HG03097 (cell line): Measurements from ENCODE around the gene GLT8D2.

Source experiments
- ATAC-seq: cut with Tn5 transposase; IDR thresholded peaks from one replicate; pipeline ENCODE4 v1.9.1; 2021; ENCODE audit not compliant: unreplicated experiment, low FRiP score

Gene GLT8D2

GRCh38 chr12:104049903-104050356 lies at the start of gene GLT8D2:
Gene GLT8D2, minus strand, starts transcription at chr12:104050187. Its CDS starts 30,539 bp downstream, at chr12:104019648.
- no peak for ATAC-seq

- ATAC-seq = no peak
Observed at GRCh38 chr12:104097954-104098353, 48.0 kb upstream of the GLT8D2 start.

- no peak for ATAC-seq
Observed at GRCh38 chr12:104095289-104095688, 45.3 kb upstream of the GLT8D2 start.

GRCh38 chr12:104094284-104094683 lies 44.3 kb upstream of the GLT8D2 start:
- ATAC-seq = no peak

GRCh38 chr12:104091136-104091535 lies 41.1 kb upstream of the GLT8D2 start:
- no peak for ATAC-seq

- ATAC-seq = no peak
Observed at GRCh38 chr12:104090685-104091084, 40.7 kb upstream of the GLT8D2 start.

- no peak for ATAC-seq
Observed at GRCh38 chr12:104083769-104084475, 33.9 kb upstream of the GLT8D2 start.

- no peak for ATAC-seq
Observed at GRCh38 chr12:104080764-104081163, 30.8 kb upstream of the GLT8D2 start.

GRCh38 chr12:104079024-104079423 lies 29.0 kb upstream of the GLT8D2 start:
- no peak for ATAC-seq

- no peak for ATAC-seq
Observed at GRCh38 chr12:104073699-104074098, 23.7 kb upstream of the GLT8D2 start.

GRCh38 chr12:104072099-104072498 lies 22.1 kb upstream of the GLT8D2 start:
- no peak for ATAC-seq

- no peak for ATAC-seq
Observed at GRCh38 chr12:104064842-104065427, 14.9 kb upstream of the GLT8D2 start.

GRCh38 chr12:104064031-104064841 lies 14.2 kb upstream of the GLT8D2 start, which contains the start of gene HCFC2:
Gene HCFC2, plus strand, starts transcription at chr12:104064531. Its CDS starts 30 bp downstream, at chr12:104064561.
- ATAC-seq = peak; percentile 87

- peak; percentile 24 for ATAC-seq
Observed at GRCh38 chr12:104063712-104064030, 13.7 kb upstream of the GLT8D2 start.

- no peak for ATAC-seq
Observed at GRCh38 chr12:104060791-104061190, 10.8 kb upstream of the GLT8D2 start.

GRCh38 chr12:104059963-104060362 lies 10.0 kb upstream of the GLT8D2 start:
- no peak for ATAC-seq

GRCh38 chr12:104058802-104059201 lies 8.8 kb upstream of the GLT8D2 start:
- ATAC-seq = no peak

GRCh38 chr12:104057771-104058197 lies 7.8 kb upstream of the GLT8D2 start:
- ATAC-seq = no peak

- no peak for ATAC-seq
Observed at GRCh38 chr12:104056419-104056972, 6.5 kb upstream of the GLT8D2 start.

GRCh38 chr12:104055686-104056388 lies 5.8 kb upstream of the GLT8D2 start:
- ATAC-seq = no peak
